GM10266 (cell line): Measurements from ENCODE around the gene MRPL40.

Experiments used
- DNase-seq: peaks from one replicate; pipeline ENCODE4 v3.0.0; 2012; ENCODE audit errors: extremely low spot score
- TF ChIP-seq, protein P1 (sequence below): IDR thresholded peaks from 2 replicates; pipeline ENCODE4 v1.5.1; 2012; ENCODE audit warnings: mild to moderate bottlenecking, low read depth; ENCODE audit not compliant: control insufficient read depth, insufficient read depth; ENCODE audit errors: missing control alignments

The MRPL40 gene

GRCh38 chr22:19406846-19407245, 25.5 kb upstream of the MRPL40 start:
- TF ChIP-seq, protein P1, sequence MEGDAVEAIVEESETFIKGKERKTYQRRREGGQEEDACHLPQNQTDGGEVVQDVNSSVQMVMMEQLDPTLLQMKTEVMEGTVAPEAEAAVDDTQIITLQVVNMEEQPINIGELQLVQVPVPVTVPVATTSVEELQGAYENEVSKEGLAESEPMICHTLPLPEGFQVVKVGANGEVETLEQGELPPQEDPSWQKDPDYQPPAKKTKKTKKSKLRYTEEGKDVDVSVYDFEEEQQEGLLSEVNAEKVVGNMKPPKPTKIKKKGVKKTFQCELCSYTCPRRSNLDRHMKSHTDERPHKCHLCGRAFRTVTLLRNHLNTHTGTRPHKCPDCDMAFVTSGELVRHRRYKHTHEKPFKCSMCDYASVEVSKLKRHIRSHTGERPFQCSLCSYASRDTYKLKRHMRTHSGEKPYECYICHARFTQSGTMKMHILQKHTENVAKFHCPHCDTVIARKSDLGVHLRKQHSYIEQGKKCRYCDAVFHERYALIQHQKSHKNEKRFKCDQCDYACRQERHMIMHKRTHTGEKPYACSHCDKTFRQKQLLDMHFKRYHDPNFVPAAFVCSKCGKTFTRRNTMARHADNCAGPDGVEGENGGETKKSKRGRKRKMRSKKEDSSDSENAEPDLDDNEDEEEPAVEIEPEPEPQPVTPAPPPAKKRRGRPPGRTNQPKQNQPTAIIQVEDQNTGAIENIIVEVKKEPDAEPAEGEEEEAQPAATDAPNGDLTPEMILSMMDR = no peak
- DNase-seq = no peak

DNA sequence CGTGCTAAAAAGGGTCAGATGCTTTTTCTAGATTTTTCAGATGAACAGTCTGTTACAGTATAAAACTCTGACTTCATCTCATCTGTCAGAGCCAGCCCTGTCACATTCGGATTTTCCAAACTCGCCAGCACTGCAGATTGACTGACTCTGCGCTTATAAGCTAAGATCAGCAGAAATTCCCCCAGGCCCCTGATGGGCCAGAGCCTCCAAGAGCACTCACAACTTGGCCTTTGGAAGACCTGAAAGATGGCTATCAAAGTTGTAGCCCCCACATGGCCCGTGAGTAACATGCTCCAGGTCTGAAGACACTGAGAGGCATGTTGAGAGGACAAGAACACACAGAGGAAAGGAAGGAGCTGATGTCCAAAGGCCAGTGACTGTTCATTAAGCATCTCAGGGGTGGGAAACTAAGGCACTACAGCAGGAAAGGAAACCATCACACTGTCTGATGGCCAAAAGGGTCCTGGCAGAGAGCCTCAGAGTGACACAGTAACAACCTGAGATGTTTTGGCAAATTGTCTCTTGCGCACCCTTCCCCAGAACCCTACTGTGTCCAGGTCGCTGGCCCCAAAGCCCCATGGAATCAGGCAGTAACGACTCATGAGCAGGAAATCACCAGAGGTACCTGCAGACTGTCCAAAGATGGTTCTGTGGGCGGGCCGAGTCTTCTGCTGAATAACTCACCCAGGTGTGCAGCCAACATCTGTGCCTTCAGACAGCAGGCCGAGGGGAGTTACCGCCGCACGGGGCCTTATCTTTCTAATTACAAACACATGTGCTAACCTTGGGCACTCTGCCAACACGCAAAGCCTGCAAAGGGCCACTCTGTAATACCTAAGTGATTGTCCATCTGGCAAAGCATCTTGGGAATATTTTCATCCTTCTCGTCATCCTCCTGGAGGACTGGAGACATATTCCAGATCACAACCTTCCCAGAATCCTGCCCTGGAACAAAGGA, 24.4 kb upstream of the MRPL40 start:
- DNase-seq = no peak
- TF ChIP-seq, protein P1 = no peak

- TF ChIP-seq, protein P1 = no peak
- DNase-seq = no peak
Observed at GRCh38 chr22:19410941-19411689, 21.2 kb upstream of the MRPL40 start.

- no peak for DNase-seq
- TF ChIP-seq, protein P1 = no peak
Observed at GRCh38 chr22:19411690-19412045, 20.7 kb upstream of the MRPL40 start.

GRCh38 chr22:19412478-19412877, 19.9 kb upstream of the MRPL40 start:
- DNase-seq = no peak
- TF ChIP-seq, protein P1 = no peak

GRCh38 chr22:19412923-19413322, 19.4 kb upstream of the MRPL40 start:
- DNase-seq = no peak
- TF ChIP-seq, protein P1 = no peak

DNA sequence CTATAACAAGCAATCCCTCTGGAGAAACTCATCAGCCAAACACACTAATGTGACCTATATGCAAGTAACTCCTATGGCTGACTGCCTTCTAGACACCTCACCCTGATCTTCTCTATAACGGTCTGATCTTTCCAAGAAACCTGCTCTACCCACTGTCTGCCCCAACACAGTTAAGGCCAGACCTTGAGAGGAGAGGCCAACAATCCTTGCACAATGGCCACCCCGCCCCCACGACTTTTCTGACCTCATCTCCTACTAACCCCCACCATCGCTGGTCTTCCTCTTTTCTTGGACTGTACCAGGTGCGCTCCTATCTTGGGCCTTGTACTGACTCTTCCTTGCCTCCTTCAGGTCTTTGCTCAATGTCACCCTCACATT, 13.3 kb upstream of the MRPL40 start:
- DNase-seq = no peak
- TF ChIP-seq, protein P1 = no peak
